GM06990 (cell line): ENCODE data around the gene FGF12.

Experiments used
- DNase-seq: peaks from one replicate; pipeline ENCODE4 v3.0.0-alpha.2; 2011; ENCODE audit not compliant: insufficient read length; ENCODE audit errors: extremely low read depth
- H3K27me3 ChIP-seq: replicated peaks from 2 replicates; pipeline ENCODE4 v1.6.0; 2011; ENCODE audit warnings: low read length; ENCODE audit not compliant: control insufficient read depth, insufficient read depth
- H3K36me3 ChIP-seq: 2 replicates; pipeline ENCODE4 v1.5.1; 2011; ENCODE audit warnings: low read length; ENCODE audit not compliant: control insufficient read depth, insufficient read depth
- H3K4me3 ChIP-seq: replicated peaks from 2 replicates; pipeline ENCODE4 v1.5.1; 2011; ENCODE audit warnings: low read depth, mild to moderate bottlenecking, control low read depth, low read length
- CTCF ChIP-seq: IDR thresholded peaks from 2 replicates; pipeline ENCODE4 v1.5.1; 2011; ENCODE audit warnings: low read length, control low read depth, mild to moderate bottlenecking, inconsistent platforms; ENCODE audit not compliant: insufficient read depth, poor library complexity, severe bottlenecking

Gene FGF12

GRCh38 chr3:192636517-192637444 lies 90.6 kb downstream of the FGF12 start:
- H3K36me3 ChIP-seq = no peaks in the 10 kb centered on the region
- TF ChIP-seq CTCF = no peak
- no peak for DNase-seq
- no peak overlapping the region for H3K4me3 ChIP-seq
- no peaks in the 10 kb centered on the region; the same call in 1 of the 2 replicates for H3K27me3 ChIP-seq

GRCh38 chr3:192629429-192629828 lies 97.9 kb downstream of the FGF12 start:
- DNase-seq = no peak
- TF ChIP-seq CTCF = no peak
- no peaks in the 10 kb centered on the region for H3K36me3 ChIP-seq
- no peaks in the 10 kb centered on the region for H3K27me3 ChIP-seq
- no peak overlapping the region for H3K4me3 ChIP-seq

GRCh38 chr3:192621909-192622308 lies 105.4 kb downstream of the FGF12 start:
- Histone ChIP-seq H3K36me3 (no peaks in the 10 kb centered on the region), H3K27me3 (no peaks in the 10 kb centered on the region; the same call in 1 of the 2 replicates), H3K4me3 (no peak overlapping the region)
- TF ChIP-seq CTCF = no peak
- no peak for DNase-seq

GRCh38 chr3:192620275-192620674 lies 107.1 kb downstream of the FGF12 start:
- H3K27me3 ChIP-seq = no peaks in the 10 kb centered on the region; the same call in 1 of the 2 replicates
- no peak overlapping the region for H3K4me3 ChIP-seq
- DNase-seq = no peak
- H3K36me3 ChIP-seq = no peaks in the 10 kb centered on the region
- no peak for TF ChIP-seq CTCF

- TF ChIP-seq CTCF = no peak
- Histone ChIP-seq H3K27me3 (no peaks in the 10 kb centered on the region), H3K4me3 (no peak overlapping the region), H3K36me3 (no peaks in the 10 kb centered on the region)
- no peak for DNase-seq
These were observed 115.9 kb downstream of the FGF12 start for GRCh38 chr3:192611411-192611810.
